Measurements from ENCODE around the gene NKX2-4.

DNA sequence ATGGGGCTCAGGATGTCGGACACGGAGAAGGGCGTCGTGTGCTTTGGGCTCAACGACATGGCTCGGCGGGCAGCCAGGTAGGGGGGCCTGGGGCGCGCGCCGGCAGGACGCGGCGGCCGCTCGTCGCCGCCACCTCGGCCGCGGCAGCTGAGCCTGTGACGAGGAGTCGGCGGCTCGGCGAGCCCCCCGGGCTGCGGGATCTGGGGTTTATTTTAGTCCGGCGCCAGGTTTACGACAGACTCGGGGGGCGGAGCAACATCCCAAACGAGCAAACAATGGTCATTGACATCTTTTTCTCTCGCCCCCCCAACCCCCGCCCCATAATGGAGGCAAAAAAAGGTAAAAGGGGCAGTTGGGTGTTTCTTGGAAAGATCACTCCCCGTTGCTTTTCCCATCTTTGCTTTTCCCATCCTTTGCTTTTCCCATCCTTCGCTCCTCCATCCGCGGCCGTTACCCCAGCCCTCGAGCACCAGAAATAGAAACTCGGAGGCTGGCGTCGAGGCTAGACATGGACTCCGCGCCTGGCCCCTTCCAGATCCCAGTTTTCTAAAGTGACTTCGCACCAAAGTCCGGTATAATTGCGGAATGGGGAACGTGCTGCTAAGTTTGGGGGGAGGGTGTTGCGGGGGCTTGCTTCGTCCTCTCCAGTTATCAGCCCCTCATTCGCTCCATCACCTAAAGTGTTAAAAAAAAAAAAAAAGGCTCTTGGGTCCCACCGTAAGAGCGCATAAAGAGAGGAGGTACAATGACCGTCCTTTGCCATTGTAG is at the start of gene NKX2-4:
- no peak for TF ChIP-seq EZH2 (IDR thresholded peaks at IDR 0.05; ENCODE audit: borderline replicate concordance, low read length)
- no peak for TF ChIP-seq CTCF (conservative IDR thresholded peaks at IDR 0.05 in 1 of 2, IDR thresholded peaks at IDR 0.05 in 1 of 2; ENCODE audit: extremely low read depth in 1 of 2, insufficient read depth in 1 of 2, low read depth in 1 of 2, low read length in 2 of 2)

All from mammary epithelial cell (primary cell).